Fibroblast of mammary gland (primary cell): Measurements from ENCODE around the gene PPP2R5B.

Experiments used
- DNase-seq: peaks from one replicate; pipeline ENCODE4 v3.0.0-alpha.2; 2010; ENCODE audit warnings: low read depth
- H3K4me3 ChIP-seq: 2 replicates; pipeline ENCODE4 v1.5.1; 2011; ENCODE audit warnings: low read depth, mild to moderate bottlenecking, low read length, moderate library complexity; ENCODE audit not compliant: control insufficient read depth
- TF ChIP-seq, protein P1 (sequence below): conservative IDR thresholded peaks from 2 replicates; pipeline ENCODE4 v1.5.1; 2011; ENCODE audit warnings: low read depth, low read length, inconsistent platforms; ENCODE audit not compliant: control insufficient read depth, insufficient read depth

Gene PPP2R5B

DNA sequence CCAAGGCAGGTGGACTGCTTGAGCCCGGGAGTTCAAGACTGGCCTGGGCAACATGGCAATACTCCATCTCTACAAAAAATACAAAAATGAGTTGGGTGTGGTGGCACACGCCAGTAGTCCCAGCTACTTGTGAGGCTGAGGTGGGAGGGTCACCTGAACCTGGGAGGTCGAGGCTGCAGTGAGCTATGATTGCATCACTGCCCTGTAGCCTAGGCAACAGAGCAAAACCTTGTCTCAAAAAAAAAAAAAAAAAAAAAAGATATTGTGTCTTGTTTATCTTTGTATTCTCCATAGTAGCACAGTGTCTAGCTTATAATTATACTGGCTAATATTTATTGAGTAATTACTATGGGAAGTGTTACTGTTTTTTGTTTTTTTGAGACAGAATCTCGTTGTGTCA, 27.0 kb downstream of the PPP2R5B start:
- TF ChIP-seq, protein P1, sequence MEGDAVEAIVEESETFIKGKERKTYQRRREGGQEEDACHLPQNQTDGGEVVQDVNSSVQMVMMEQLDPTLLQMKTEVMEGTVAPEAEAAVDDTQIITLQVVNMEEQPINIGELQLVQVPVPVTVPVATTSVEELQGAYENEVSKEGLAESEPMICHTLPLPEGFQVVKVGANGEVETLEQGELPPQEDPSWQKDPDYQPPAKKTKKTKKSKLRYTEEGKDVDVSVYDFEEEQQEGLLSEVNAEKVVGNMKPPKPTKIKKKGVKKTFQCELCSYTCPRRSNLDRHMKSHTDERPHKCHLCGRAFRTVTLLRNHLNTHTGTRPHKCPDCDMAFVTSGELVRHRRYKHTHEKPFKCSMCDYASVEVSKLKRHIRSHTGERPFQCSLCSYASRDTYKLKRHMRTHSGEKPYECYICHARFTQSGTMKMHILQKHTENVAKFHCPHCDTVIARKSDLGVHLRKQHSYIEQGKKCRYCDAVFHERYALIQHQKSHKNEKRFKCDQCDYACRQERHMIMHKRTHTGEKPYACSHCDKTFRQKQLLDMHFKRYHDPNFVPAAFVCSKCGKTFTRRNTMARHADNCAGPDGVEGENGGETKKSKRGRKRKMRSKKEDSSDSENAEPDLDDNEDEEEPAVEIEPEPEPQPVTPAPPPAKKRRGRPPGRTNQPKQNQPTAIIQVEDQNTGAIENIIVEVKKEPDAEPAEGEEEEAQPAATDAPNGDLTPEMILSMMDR: no peak
- no peak for DNase-seq
- no peak overlapping the region for H3K4me3 ChIP-seq

GRCh38 chr11:64954201-64954600, 29.7 kb downstream of the PPP2R5B start:
- DNase-seq: no peak
- no peak overlapping the region for H3K4me3 ChIP-seq
- TF ChIP-seq, protein P1: no peak

DNA sequence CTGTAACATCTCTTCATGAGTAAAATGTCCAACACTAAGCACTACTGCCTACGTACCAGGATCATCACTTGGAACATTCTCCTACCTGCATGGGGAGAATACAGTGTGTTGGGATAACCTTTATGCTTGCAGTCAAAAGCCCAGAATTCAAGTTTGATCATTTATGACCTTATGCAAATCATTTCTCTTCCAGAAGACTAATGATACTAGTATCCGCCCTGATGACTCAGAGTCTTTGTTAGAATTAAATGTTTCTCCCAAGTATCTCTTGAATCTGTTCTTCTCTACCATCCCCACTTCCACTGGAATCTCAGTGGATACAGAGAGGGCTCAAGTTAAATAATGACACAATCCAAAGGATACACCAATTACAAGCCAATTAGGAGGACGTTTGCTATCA, 35.0 kb downstream of the PPP2R5B start:
- DNase-seq: peak; percentile 20
- H3K4me3 ChIP-seq: no peak overlapping the region
- TF ChIP-seq, protein P1: no peak

DNA sequence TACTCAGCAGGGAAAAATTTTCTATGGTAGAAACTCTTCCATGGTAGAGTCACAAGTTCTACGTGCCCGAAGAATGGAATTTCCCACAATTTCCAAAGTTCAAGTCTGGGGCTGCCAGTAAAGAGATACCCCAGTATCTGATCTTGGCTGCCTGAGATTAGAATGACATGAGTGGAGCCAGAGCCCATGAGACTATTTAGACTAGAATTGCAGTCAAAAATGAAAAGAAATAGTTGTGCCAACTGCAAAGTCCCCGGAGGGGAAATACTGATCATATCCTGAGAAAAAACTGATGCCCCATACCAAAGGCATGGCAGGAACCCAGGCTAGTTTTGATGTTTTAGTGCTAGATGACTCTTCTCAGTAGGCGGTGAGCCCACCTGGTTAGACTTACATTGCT, 36.2 kb downstream of the PPP2R5B start:
- no peak overlapping the region for H3K4me3 ChIP-seq
- DNase-seq: no peak
- TF ChIP-seq, protein P1: no peak

DNA sequence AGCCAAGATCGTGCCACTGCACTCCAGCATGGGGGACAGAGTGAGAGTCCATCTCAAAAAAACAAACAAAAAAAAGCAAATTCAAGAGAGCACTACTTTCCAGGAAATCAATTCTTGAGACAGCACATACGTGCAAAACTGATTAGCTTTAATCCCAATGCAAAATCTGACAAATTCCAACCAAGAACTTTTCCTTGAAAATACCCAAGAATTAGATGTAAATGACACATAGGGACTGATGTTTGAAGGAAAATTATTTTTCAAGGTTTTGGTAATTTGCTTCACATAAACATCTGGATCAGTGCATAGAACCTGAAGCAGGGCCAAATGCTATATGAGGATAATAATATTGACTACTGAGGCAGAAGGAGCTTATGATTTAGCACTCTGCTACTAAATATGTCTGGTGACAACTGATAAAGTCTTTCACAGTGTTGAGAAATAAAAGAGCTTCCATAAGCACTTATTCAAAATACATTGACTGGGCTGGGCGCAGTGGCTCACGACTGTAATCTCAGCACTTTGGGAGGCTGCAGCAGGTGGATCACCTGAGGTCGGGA, 38.7 kb downstream of the PPP2R5B start:
- TF ChIP-seq, protein P1: no peak
- H3K4me3 ChIP-seq: no peak overlapping the region
- DNase-seq: no peak

DNA sequence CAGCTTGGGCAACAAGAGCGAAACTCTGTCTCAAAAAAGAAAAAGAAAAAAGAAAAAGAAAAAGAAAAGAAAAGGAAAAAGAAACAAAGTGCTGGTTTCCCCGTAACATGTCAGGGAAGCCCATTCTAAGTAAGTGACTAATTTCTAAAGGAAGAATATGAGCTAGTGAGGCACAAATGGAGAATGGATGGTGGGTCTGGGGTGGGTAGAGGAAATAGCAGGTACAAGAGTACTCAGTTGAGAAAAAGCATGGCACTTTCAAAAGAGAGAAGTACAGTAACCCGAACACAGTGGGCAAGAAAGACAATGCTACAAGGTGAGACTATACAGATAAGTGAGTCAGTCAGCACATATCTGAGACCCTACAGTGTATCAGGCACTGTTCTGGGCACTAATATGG, 42.9 kb downstream of the PPP2R5B start:
- TF ChIP-seq, protein P1: no peak
- DNase-seq: no peak
- H3K4me3 ChIP-seq: no peak overlapping the region

DNA sequence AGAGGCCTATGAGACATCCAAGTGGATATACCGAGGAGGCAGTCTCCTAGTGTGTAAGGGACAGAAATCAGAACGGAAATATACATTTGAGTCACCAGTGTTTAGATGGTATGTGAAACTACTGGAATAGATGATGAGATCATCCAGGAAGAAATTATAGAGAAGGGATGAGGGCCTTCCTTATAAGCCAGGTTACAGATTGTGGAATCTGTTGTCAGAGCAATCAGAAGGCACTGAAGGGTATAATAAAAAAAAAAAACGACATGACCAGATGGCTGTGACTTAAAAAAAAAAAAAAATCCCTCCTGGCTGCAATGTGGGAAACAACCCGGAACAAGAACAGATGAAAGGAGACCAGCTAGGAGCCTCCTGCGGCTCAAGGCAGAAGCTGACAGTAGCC, 44.7 kb downstream of the PPP2R5B start:
- TF ChIP-seq, protein P1: no peak
- H3K4me3 ChIP-seq: no peak overlapping the region
- DNase-seq: peak; percentile 36
